ENCODE results near the gene ENAH. TPM values are rescaled to one million over a fixed set of nuclear protein-coding genes. Genes with fewer than 3 reads are reported as not detected.

The ENAH gene
- total and polyA plus RNA-seq, 2 experiments from 2014 or later = 109 to 184 TPM

DNA sequence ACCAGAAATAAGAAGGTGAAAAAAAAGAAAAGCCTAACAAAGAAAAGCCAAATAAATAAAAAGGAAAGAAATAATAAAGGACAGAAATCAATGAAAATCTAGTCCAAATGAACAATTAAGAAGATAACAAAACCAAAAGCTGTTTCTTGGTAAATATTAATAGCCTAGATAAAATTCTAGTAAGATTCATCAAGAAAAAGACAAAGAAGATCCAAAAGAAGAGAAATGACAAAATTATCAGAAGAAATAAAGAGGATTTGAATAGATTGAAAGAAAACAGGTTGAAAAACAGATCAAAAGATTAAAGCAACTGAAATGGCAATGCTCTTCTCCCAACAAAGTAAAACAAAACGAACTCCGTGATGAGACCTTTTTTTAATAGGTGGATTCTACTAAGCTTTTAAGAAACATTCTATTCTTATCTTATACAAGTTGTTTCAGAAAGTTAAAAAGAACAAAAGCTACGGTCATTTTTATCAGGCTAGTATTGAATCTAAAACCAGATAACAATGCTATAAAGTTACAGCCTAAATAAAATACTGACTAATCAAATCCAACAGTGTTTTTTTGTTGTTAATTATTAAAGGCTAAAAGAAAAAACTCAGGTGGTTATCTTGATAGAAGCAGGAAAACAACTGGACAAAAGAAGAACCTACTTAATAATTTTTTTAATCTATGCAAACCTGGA, 50.9 kb downstream of the ENAH start:
- H3K4me1 ChIP-seq (ENCODE audit: insufficient read depth) = no peaks in the 10 kb centered on the region; the same call in 1 of the 2 replicates
- no peaks in the 10 kb centered on the region for H3K9me2 ChIP-seq (ENCODE audit: insufficient read depth)
- Mint-ChIP-seq H3K4me3 (no peak overlapping the region), H3K27ac (no peak overlapping the region), H3K27me3 (ENCODE audit: insufficient read depth, low read depth, poor library complexity) (peaks cover 4% of the 10 kb centered on the region), H3K9me3 (peaks cover 12% of the 10 kb centered on the region; the same call in 2 of the 3 replicates), H3K4me1 (peaks cover 29% of the 10 kb centered on the region), H3K36me3 (ENCODE audit: low read depth) (peaks cover 34% of the 10 kb centered on the region)
- no peaks in the 10 kb centered on the region for H3K36me3 ChIP-seq (ENCODE audit: insufficient read depth)
- H3K79me2 ChIP-seq (replicated peaks; ENCODE audit: insufficient read depth) = peaks cover 100% of the 10 kb centered on the region
- TF ChIP-seq CTCF (conservative IDR thresholded peaks at IDR 0.05; ENCODE audit: low read depth in 2 of 2) = no peak
- TF ChIP-seq ZNF331 (CRISPR knock-in tag; IDR thresholded peaks at IDR 0.05; ENCODE audit: low read depth) = no peak
- TF ChIP-seq CREB1 (CRISPR knock-in tag; IDR thresholded peaks at IDR 0.05; ENCODE audit: low read depth) = no peak
- TF ChIP-seq EZH2phosphoT487 (IDR thresholded peaks at IDR 0.05; ENCODE audit: unreplicated experiment) = no peak
- TF ChIP-seq, protein P1, sequence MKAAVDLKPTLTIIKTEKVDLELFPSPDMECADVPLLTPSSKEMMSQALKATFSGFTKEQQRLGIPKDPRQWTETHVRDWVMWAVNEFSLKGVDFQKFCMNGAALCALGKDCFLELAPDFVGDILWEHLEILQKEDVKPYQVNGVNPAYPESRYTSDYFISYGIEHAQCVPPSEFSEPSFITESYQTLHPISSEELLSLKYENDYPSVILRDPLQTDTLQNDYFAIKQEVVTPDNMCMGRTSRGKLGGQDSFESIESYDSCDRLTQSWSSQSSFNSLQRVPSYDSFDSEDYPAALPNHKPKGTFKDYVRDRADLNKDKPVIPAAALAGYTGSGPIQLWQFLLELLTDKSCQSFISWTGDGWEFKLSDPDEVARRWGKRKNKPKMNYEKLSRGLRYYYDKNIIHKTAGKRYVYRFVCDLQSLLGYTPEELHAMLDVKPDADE (IDR thresholded peaks at IDR 0.05) = no peak
- TF ChIP-seq ZNF114 (CRISPR knock-in tag; IDR thresholded peaks at IDR 0.05) = no peak
- TF ChIP-seq POLR2AphosphoS5 (IDR thresholded peaks at IDR 0.05; ENCODE audit: low read depth) = no peak
- no peak for TF ChIP-seq JUNB (IDR thresholded peaks at IDR 0.05; ENCODE audit: unreplicated experiment)
- TF ChIP-seq NANOG (IDR thresholded peaks at IDR 0.05; ENCODE audit: borderline replicate concordance) = no peak
- no peak for TF ChIP-seq EZH2 (IDR thresholded peaks at IDR 0.05; ENCODE audit: low read depth, unreplicated experiment)
- TF ChIP-seq STAT1 (IDR thresholded peaks at IDR 0.05; ENCODE audit: unreplicated experiment) = no peak
- TF ChIP-seq, protein P2, sequence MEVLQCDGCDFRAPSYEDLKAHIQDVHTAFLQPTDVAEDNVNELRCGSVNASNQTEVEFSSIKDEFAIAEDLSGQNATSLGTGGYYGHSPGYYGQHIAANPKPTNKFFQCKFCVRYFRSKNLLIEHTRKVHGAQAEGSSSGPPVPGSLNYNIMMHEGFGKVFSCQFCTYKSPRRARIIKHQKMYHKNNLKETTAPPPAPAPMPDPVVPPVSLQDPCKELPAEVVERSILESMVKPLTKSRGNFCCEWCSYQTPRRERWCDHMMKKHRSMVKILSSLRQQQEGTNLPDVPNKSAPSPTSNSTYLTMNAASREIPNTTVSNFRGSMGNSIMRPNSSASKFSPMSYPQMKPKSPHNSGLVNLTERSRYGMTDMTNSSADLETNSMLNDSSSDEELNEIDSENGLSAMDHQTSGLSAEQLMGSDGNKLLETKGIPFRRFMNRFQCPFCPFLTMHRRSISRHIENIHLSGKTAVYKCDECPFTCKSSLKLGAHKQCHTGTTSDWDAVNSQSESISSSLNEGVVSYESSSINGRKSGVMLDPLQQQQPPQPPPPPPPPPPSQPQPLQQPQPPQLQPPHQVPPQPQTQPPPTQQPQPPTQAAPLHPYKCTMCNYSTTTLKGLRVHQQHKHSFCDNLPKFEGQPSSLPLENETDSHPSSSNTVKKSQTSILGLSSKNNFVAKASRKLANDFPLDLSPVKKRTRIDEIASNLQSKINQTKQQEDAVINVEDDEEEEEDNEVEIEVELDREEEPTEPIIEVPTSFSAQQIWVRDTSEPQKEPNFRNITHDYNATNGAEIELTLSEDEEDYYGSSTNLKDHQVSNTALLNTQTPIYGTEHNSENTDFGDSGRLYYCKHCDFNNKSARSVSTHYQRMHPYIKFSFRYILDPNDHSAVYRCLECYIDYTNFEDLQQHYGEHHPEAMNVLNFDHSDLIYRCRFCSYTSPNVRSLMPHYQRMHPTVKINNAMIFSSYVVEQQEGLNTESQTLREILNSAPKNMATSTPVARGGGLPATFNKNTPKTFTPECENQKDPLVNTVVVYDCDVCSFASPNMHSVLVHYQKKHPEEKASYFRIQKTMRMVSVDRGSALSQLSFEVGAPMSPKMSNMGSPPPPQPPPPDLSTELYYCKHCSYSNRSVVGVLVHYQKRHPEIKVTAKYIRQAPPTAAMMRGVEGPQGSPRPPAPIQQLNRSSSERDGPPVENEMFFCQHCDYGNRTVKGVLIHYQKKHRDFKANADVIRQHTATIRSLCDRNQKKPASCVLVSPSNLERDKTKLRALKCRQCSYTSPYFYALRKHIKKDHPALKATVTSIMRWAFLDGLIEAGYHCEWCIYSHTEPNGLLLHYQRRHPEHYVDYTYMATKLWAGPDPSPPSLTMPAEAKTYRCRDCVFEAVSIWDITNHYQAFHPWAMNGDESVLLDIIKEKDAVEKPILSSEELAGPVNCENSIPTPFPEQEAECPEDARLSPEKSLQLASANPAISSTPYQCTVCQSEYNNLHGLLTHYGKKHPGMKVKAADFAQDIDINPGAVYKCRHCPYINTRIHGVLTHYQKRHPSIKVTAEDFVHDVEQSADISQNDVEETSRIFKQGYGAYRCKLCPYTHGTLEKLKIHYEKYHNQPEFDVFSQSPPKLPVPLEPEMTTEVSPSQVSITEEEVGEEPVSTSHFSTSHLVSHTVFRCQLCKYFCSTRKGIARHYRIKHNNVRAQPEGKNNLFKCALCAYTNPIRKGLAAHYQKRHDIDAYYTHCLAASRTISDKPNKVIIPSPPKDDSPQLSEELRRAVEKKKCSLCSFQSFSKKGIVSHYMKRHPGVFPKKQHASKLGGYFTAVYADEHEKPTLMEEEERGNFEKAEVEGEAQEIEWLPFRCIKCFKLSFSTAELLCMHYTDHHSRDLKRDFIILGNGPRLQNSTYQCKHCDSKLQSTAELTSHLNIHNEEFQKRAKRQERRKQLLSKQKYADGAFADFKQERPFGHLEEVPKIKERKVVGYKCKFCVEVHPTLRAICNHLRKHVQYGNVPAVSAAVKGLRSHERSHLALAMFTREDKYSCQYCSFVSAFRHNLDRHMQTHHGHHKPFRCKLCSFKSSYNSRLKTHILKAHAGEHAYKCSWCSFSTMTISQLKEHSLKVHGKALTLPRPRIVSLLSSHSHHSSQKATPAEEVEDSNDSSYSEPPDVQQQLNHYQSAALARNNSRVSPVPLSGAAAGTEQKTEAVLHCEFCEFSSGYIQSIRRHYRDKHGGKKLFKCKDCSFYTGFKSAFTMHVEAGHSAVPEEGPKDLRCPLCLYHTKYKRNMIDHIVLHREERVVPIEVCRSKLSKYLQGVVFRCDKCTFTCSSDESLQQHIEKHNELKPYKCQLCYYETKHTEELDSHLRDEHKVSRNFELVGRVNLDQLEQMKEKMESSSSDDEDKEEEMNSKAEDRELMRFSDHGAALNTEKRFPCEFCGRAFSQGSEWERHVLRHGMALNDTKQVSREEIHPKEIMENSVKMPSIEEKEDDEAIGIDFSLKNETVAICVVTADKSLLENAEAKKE (CRISPR knock-in tag; IDR thresholded peaks at IDR 0.05) = no peak
- no peak for TF ChIP-seq REST (IDR thresholded peaks at IDR 0.05; ENCODE audit: unreplicated experiment)
- no peak overlapping the region for H3K4me3 ChIP-seq
- ATAC-seq (no peak), DNase-seq (ENCODE audit: low spot score) (no peak)
- no peaks in the 10 kb centered on the region for H3F3A ChIP-seq (replicated peaks; ENCODE audit: low read depth)
- H4K20me1 ChIP-seq (replicated peaks; ENCODE audit: insufficient read depth) = peaks cover 78% of the 10 kb centered on the region
- no peak overlapping the region for H2AFZ ChIP-seq
- no peak overlapping the region for H3K27ac ChIP-seq (ENCODE audit: low read depth)
- no peaks in the 10 kb centered on the region for H3K27me3 ChIP-seq (ENCODE audit: insufficient read depth)
- H3K4me2 ChIP-seq = no peak overlapping the region
